Activated naive CD8-positive, alpha-beta T cell treated with anti-CD3 and anti-CD28 coated beads, Interleukin-2, amount 50 U/mL, for 24 hours (primary cell): ENCODE data around the gene AMOTL1.

ENCODE experiments used
- ATAC-seq: fragments of 150-1000 bp; cut with Tn5 transposase; one replicate; pipeline ENCODE4 v1.10.0; 2021
- DNase-seq: peaks from one replicate; pipeline ENCODE4 v3.0.0; 2021
- H3K27ac Mint-ChIP-seq: one replicate; pipeline ENCODE4 v1.8.0; 2021; ENCODE audit warnings: mild to moderate bottlenecking, mixed read lengths
- H3K27me3 Mint-ChIP-seq: one replicate; pipeline ENCODE4 v1.8.0; 2021; ENCODE audit warnings: mixed read lengths
- H3K36me3 Mint-ChIP-seq: one replicate; pipeline ENCODE4 v1.8.0; 2021; ENCODE audit warnings: low read depth, mixed read lengths
- H3K4me1 Mint-ChIP-seq: one replicate; pipeline ENCODE4 v1.8.0; 2021; ENCODE audit warnings: mixed read lengths
- H3K4me3 Mint-ChIP-seq: one replicate; pipeline ENCODE4 v1.8.0; 2021; ENCODE audit warnings: mild to moderate bottlenecking, moderate library complexity, mixed read lengths
- H3K9me3 Mint-ChIP-seq: one replicate; pipeline ENCODE4 v1.8.0; 2021; ENCODE audit warnings: mixed read lengths

AMOTL1 gene

DNA sequence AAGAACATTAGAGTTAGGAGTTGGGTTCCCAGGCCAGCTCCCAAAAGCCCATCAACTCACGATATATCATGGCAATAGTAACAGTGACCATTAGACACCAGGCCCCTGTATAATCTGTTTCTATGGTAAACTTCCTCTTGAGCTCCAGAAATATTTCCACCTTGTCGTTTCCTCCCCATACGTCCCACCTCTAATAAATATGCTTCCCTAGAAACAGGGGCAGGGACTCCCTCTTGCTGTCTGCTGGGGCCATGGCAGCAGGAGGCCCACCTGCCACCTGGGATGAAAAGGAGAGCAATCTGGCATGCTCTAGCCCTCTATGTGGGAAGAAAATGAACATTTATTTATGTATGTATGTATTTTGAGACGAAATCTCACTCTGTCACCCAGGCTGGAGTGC lies 32.2 kb upstream of the AMOTL1 start:
- no peak overlapping the region for H3K27ac Mint-ChIP-seq
- H3K4me1 Mint-ChIP-seq: peaks cover 2% of the 10 kb centered on the region
- H3K4me3 Mint-ChIP-seq: no peak overlapping the region
- H3K27me3 Mint-ChIP-seq: peaks cover 2% of the 10 kb centered on the region
- no peaks in the 10 kb centered on the region for H3K36me3 Mint-ChIP-seq
- H3K9me3 Mint-ChIP-seq: no peaks in the 10 kb centered on the region
- DNase-seq (no peak), ATAC-seq (no peak)

GRCh38 chr11:94737171-94737611 lies 31.0 kb upstream of the AMOTL1 start:
- Mint-ChIP-seq H3K27ac (no peak overlapping the region), H3K36me3 (no peaks in the 10 kb centered on the region), H3K9me3 (no peaks in the 10 kb centered on the region), H3K4me1 (peaks cover 10% of the 10 kb centered on the region), H3K4me3 (no peak overlapping the region), H3K27me3 (peaks cover 15% of the 10 kb centered on the region)
- ATAC-seq (no peak), DNase-seq (no peak)

DNA sequence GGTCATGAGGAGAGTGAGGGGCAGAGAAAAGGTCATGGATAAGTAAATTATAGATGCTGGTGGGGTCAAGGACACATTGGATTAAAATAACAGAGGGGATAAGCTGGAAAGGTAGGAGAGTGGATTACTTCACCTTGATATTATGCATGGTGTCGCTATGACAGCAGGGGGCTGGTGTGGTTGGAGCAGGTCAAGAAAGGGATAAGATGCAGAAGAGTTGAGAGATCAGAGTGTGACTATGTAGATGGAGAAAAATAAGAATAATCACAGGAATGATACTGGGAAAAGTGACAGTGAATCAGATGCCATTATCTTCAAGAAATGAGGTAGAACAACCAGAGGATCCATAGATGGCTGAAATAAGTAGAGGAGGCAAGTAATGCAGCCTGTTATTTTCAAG lies 29.4 kb upstream of the AMOTL1 start:
- Mint-ChIP-seq H3K4me1 (peaks cover 10% of the 10 kb centered on the region), H3K9me3 (no peaks in the 10 kb centered on the region), H3K27me3 (peaks cover 27% of the 10 kb centered on the region), H3K27ac (no peak overlapping the region), H3K36me3 (no peaks in the 10 kb centered on the region), H3K4me3 (no peak overlapping the region)
- ATAC-seq (no peak), DNase-seq (no peak)

DNA sequence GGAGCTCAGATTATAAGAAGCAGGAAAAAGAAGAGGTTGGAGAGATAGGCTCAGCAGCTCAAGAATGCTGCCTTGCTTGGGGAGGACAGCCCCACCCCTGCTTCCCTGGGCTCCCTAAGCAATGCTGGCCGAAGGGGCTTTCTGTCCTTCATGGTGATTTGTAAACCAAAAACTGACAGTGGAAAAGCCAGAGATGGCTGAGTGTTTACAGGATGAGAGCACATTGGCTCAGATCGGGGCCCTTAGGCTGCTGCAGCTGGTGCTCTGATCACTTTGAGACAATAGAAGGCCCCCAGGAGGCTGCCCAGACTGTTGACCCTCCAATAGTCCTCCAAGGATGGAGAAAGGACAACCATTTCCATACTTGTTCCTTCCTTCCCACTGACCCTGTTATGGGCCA lies 28.8 kb upstream of the AMOTL1 start:
- Mint-ChIP-seq H3K4me1 (peaks cover 10% of the 10 kb centered on the region), H3K9me3 (no peaks in the 10 kb centered on the region), H3K27me3 (peaks cover 27% of the 10 kb centered on the region), H3K4me3 (no peak overlapping the region), H3K36me3 (no peaks in the 10 kb centered on the region), H3K27ac (no peak overlapping the region)
- ATAC-seq (no peak), DNase-seq (no peak)

DNA sequence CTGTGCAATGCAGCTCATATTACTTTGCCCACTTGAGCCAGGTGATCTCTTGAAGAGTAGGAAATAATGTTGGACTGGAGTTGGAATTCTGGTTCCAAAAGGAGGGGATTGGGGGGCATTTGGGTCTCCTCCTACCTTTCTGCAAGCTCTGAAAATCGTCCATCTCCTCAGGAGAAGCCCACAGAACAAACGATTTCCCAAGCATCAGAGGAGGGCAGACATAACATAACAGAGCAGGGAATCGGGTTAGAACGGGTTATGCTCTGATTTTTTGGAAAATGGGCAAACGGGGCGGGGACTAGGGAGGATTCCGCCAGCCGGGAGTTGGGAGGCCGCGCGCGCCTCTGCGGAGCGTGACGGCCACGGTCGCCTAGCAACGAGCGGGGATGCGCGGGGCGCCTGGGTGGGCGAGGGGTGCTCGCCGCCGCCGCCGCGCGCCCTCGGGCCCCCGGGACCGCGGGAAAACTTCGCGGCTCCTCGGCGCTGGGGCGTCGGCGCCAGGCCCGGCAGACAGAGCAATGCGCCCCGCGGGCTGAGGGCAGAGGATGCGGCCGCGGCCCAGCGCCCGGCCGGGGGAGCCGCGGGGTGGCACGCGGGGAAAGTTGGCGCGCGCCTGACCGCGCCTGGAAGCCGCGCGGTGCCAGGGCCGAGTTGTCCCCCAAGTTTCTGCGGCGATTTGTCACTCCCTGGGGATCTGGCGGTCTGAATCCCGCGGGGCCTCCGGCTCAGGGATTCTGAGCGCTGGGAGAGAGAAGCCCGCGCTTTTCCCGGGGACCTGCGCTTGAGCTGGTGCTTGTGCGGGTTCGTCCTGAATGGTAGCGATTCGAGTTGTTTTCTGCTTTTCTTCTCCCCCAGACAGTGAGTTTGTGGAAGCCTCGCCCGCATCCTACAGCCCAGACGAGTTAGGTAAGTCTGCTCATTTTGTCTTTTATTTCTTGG lies 27.8 kb upstream of the AMOTL1 start:
- H3K4me1 Mint-ChIP-seq: peaks cover 10% of the 10 kb centered on the region
- peak overlapping the region; percentile 74 for H3K4me3 Mint-ChIP-seq
- no peak overlapping the region for H3K27ac Mint-ChIP-seq
- no peaks in the 10 kb centered on the region for H3K9me3 Mint-ChIP-seq
- H3K36me3 Mint-ChIP-seq: no peaks in the 10 kb centered on the region
- H3K27me3 Mint-ChIP-seq: peaks cover 27% of the 10 kb centered on the region
- peak; percentile 18 for ATAC-seq
- DNase-seq: peak; percentile 10

- DNase-seq: no peak
Observed at GRCh38 chr11:94741022-94741679, 27.0 kb upstream of the AMOTL1 start.

GRCh38 chr11:94742665-94743064 lies 25.5 kb upstream of the AMOTL1 start:
- DNase-seq: no peak
- ATAC-seq: no peak
- no peaks in the 10 kb centered on the region for H3K36me3 Mint-ChIP-seq
- peaks cover 38% of the 10 kb centered on the region for H3K27me3 Mint-ChIP-seq
- no peak overlapping the region for H3K4me3 Mint-ChIP-seq
- peaks cover 10% of the 10 kb centered on the region for H3K4me1 Mint-ChIP-seq
- no peaks in the 10 kb centered on the region for H3K9me3 Mint-ChIP-seq
- no peak overlapping the region for H3K27ac Mint-ChIP-seq

More at GRCh38 chr11:94741022-94741679, 27.0 kb upstream of the AMOTL1 start:
- no peaks in the 10 kb centered on the region for H3K36me3 Mint-ChIP-seq
- peak; percentile 66 for ATAC-seq
- peak overlapping the region; percentile 74 for H3K4me3 Mint-ChIP-seq
- H3K27me3 Mint-ChIP-seq: peaks cover 28% of the 10 kb centered on the region
- peaks cover 10% of the 10 kb centered on the region for H3K4me1 Mint-ChIP-seq
- no peaks in the 10 kb centered on the region for H3K9me3 Mint-ChIP-seq
- H3K27ac Mint-ChIP-seq: no peak overlapping the region

GRCh38 chr11:94746721-94747120 lies 21.4 kb upstream of the AMOTL1 start:
- Mint-ChIP-seq H3K27ac (no peak overlapping the region), H3K27me3 (peaks cover 48% of the 10 kb centered on the region), H3K4me1 (no peaks in the 10 kb centered on the region), H3K9me3 (no peaks in the 10 kb centered on the region), H3K36me3 (no peaks in the 10 kb centered on the region), H3K4me3 (no peak overlapping the region)
- no peak for DNase-seq
- ATAC-seq: no peak

DNA sequence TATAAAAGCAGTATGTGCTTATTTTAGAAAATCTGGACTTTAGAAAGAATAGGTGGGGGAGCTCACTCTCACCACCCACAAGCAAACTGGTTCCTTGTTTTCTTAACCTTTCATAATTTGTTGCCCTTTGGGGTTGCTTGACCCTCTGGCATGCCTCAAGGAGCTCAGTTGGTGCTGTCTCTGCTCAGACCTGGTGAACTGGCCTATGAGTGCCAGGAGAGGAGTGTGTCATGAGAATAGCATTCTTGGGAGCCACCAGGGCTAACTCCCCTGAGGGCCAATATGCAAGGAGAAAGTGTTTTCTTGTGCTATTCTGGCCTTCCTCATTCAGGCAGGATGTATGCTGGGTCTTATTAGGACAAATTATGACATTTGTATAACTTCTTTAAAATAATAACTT lies 21.0 kb upstream of the AMOTL1 start:
- Mint-ChIP-seq H3K27me3 (peaks cover 47% of the 10 kb centered on the region), H3K36me3 (no peaks in the 10 kb centered on the region), H3K4me3 (no peak overlapping the region), H3K27ac (no peak overlapping the region), H3K9me3 (no peaks in the 10 kb centered on the region), H3K4me1 (no peaks in the 10 kb centered on the region)
- DNase-seq (no peak), ATAC-seq (no peak)

DNA sequence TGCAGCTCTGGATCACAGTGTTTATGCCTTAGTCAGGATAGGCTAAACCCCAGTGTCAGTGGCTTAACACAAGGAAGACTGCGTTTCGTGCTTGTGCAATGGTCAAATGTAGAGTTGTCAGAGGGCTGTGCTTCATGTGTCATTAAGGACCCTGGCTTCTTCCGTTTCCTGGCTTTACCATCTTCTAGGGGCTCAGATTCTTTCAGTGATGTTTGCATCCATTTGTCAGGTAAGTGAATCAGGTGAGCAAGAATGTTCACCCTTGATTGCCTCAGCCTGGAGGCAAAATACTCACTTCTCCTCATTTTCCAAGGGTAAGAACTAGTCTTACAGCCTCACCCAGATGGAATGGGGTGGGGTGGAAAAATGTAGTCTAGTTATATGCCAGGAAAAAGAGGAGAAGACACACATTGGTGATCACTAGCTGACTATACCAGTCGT lies 20.5 kb upstream of the AMOTL1 start:
- H3K27me3 Mint-ChIP-seq: peaks cover 45% of the 10 kb centered on the region
- ATAC-seq (no peak), DNase-seq (no peak)
- H3K4me1 Mint-ChIP-seq: no peaks in the 10 kb centered on the region
- no peak overlapping the region for H3K4me3 Mint-ChIP-seq
- H3K27ac Mint-ChIP-seq: no peak overlapping the region
- H3K36me3 Mint-ChIP-seq: no peaks in the 10 kb centered on the region
- H3K9me3 Mint-ChIP-seq: no peaks in the 10 kb centered on the region

DNA sequence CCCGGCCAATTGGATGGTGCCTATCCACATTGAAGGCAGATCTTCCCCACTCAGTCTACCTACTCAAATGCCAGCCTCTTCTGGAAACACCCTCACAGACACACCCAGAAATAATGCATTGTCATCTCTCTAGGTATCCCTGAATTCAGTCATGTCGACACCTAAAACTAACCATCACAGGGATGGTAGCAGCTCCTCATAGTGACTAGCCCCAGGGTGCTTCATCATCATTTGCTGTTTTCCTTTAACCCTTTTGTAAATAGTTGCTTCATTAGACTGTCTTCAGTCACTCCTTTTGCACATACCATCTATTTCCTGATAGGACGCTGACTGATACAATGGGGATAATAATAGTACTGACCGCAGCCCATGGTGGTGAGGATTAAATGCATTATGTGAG lies 18.8 kb upstream of the AMOTL1 start:
- Mint-ChIP-seq H3K27me3 (peaks cover 43% of the 10 kb centered on the region), H3K4me3 (no peak overlapping the region), H3K27ac (no peak overlapping the region), H3K4me1 (no peaks in the 10 kb centered on the region), H3K9me3 (no peaks in the 10 kb centered on the region), H3K36me3 (no peaks in the 10 kb centered on the region)
- ATAC-seq (no peak), DNase-seq (no peak)

DNA sequence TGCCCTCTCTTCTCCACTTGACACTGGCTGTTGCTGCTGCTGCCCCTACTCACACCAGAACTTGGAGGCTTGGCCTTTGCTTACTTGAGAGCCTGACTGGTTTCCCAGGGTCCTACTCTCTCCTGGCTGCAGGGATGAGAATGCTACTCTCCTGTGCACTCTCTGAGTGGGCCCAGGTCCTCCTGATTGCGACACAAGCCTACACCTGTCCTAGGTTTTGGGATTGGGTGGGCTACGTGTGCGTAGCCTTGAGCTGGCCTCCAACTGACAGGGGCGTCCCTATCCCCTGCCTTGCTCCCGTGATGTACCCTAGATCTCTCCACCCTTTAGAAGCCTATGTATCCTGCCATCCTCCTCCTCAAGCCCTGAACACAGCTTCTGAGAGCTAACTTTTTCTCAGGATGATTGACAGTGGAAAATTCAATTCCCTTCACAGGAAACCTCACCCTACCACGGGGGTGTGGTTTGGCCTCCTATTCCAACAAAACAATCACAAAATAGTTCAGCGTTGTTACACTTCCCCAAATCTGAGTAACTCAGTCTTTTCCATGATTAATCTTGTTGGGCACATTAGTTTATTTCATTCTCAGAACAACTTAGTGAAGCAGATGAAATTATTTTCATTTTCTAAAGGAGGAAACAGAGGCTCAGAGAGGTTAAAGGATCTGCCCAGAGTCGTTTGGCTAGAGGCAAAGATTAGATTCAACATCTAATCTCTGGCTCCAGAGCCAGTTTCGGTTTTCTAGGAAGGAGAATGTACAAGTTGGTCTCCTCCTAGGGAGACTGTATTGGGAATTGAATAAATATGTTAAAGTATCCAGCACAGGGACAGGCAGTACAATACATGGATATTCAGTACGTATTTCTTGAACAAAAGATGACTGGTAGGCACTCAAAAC lies 17.6 kb upstream of the AMOTL1 start:
- Mint-ChIP-seq H3K4me3 (no peak overlapping the region), H3K36me3 (no peaks in the 10 kb centered on the region), H3K4me1 (no peaks in the 10 kb centered on the region), H3K9me3 (no peaks in the 10 kb centered on the region), H3K27me3 (peaks cover 43% of the 10 kb centered on the region), H3K27ac (no peak overlapping the region)
- DNase-seq: no peak
- ATAC-seq: no peak

DNA sequence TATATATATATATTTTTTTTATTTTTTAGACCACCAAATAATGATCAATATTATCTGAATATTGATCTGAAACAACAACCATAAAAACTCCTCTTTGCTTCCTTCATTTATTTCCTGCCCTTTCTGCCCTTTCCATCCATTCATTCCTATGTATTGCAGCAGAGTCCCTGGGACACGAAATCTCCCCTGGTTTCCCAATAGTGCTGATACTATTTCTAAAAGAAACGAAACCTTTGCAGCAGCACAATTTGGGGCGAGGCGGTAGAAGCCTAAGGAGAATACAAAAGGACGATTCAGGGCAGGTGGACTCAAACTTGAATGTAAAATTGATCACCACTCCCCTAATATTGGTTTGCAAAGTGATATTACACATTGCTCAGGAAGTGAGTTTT lies 16.9 kb upstream of the AMOTL1 start:
- Mint-ChIP-seq H3K27ac (no peak overlapping the region), H3K27me3 (peaks cover 42% of the 10 kb centered on the region), H3K4me3 (no peak overlapping the region), H3K4me1 (no peaks in the 10 kb centered on the region), H3K36me3 (no peaks in the 10 kb centered on the region), H3K9me3 (no peaks in the 10 kb centered on the region)
- DNase-seq (no peak), ATAC-seq (no peak)

DNA sequence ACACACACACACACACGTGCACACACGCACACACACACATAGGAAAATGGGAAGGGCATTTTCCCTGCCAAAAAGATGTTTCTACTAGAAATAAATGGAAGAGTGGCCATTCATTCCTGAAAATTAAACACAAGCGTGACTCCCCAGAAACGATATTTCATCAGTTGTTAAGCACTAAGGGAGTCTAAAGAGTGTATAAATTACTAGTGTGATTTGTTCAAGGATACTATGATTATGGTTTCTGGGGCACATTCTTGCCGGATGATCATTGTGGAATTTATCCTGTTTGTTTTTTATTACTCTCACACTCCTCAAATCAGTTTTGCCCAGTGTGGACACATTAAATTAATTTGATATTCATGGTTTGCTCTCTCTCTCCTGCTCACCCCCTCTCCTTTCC lies 16.4 kb upstream of the AMOTL1 start:
- ATAC-seq: no peak
- Mint-ChIP-seq H3K4me3 (no peak overlapping the region), H3K9me3 (no peaks in the 10 kb centered on the region), H3K27ac (no peak overlapping the region), H3K36me3 (no peaks in the 10 kb centered on the region), H3K27me3 (peaks cover 36% of the 10 kb centered on the region), H3K4me1 (no peaks in the 10 kb centered on the region)
- DNase-seq: no peak
